GM18870 (cell line): Measurements from ENCODE around the gene SREK1IP1.

Source experiments
- ATAC-seq: cut with Tn5 transposase; IDR thresholded peaks from one replicate; pipeline ENCODE4 v1.9.1; 2021; ENCODE audit warnings: moderate library complexity; ENCODE audit not compliant: unreplicated experiment

The SREK1IP1 gene

GRCh38 chr5:64688391-64688790, 80.1 kb downstream of the SREK1IP1 start:
- no peak for ATAC-seq

DNA sequence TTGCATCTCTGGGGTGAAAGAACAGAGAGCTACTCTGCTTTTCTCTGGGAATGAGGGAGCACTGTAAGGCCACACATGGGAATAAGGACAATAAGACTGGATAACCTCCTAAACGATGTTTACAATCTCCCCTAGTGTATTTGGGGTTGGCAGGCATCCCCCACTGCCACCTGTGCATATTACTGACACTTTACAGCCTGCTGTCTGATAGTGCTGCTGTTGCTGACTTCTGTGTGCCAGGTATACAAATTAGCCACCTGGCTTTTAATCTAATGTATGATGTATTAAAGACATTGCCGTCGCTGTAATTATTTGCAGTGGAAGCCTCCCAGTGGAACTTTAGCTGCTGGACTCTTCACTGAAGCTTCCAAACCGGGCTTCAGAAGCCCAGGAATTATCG, 82.6 kb downstream of the SREK1IP1 start:
- ATAC-seq: no peak

DNA sequence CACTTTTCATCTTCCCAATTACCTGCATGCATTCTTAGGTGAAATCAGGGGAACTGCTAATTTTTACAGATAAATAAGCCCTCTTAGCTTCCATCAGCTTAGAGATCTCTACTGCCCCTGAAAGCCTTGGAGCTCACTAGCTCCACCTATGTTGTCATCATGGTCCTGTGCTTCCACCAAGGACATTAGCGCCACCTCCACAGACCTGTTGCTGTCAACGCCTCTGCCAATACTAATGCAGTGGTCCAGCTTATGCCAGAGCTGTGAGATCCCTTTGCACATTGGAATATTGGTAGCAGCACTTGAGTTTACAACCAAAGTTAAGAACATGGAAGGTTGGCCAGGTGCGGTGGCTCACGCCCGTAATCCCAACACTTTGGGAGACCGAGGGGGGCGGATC, 85.9 kb downstream of the SREK1IP1 start:
- no peak for ATAC-seq

GRCh38 chr5:64680289-64680688, 88.2 kb downstream of the SREK1IP1 start:
- no peak for ATAC-seq

DNA sequence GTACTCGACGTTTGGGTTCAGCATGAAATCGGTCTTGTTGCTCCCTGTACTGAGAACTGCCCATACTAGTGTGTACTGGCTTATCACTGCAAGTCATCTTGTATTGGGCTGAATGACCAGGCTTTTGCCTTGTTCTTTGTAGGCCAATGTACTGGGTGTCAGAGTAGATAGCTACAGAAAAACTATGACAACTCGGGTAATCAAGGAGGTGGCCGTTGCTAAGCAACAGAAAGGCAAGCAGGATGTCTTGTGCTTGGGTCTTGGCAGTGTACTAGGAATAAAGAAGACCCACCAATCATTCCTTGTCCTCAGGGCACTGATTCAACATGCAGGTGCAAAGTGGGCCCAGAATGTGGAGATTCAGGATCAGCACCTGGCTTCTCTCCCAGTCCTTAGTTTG, 90.1 kb downstream of the SREK1IP1 start:
- ATAC-seq: no peak

DNA sequence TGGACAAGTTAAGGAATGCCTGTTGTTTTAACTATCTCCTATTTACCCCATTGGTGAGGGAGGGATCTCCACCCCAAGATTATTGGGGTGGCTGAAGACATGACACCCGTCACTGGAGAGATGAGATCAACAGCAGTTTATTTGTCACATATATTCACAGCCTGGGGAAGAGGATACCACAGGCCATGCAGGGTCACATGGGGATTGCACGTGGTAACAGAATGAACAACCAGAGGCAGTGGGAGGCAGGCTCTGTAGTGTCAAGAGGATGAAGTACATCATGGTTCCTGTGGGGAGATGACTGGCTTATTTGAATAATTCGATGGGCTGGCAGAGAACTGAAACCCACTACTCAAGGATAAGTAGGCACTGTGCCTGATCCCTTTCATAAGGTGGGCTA, 96.8 kb downstream of the SREK1IP1 start:
- ATAC-seq: no peak

- ATAC-seq: no peak
These were observed 98.2 kb downstream of the SREK1IP1 start for GRCh38 chr5:64670277-64670676.
